Left cardiac atrium (tissue), 4 donors: ENCODE results near the gene AFF2. TPM values are rescaled to one million over a fixed set of nuclear protein-coding genes. Genes with fewer than 3 reads are reported as not detected.

Experiments
- ATAC-seq, 2 donors: fragments of 200-7000 bp; cut with Tn5 transposase; one replicate each; pipeline ENCODE4 v1.9.1; 2020; ENCODE audit warnings: mild to moderate bottlenecking in 2 of 2, moderate library complexity in 2 of 2
- DNase-seq: peaks from one replicate; pipeline ENCODE4 v3.0.0-alpha.2; 2020
- intact Hi-C, 2 donors: fragments of 100-400 bp; cut with DNase I; formaldehyde crosslinking; loops; one replicate each; pipeline versions ENCODE4 v1.14.1 to v1.15.1; 2022 to 2023
- total RNA-seq, 2 donors: library from RNA; stranded (reverse); fragmentation: NEBNext Ultra II Directional; extraction: Animal tissue kit (Norgen Biotek cat#: 25700); gene quantifications; one replicate each; pipeline ENCODE4 v1.2.1, GENCODE V29; 2021
- donor health status: DM: no; HTN: yes; CAD: no.
- donor health status: DM: no; HTN: yes; CAD: no; lungs with severe emphysema.
- donor health status: DM: yes; HTN: yes; CAD: no.
- donor health status: Dilated cardiomyopathy.

AFF2 gene
- total RNA-seq, 2 donors from 2014 or later = 0.80 to 0.81 TPM

DNA sequence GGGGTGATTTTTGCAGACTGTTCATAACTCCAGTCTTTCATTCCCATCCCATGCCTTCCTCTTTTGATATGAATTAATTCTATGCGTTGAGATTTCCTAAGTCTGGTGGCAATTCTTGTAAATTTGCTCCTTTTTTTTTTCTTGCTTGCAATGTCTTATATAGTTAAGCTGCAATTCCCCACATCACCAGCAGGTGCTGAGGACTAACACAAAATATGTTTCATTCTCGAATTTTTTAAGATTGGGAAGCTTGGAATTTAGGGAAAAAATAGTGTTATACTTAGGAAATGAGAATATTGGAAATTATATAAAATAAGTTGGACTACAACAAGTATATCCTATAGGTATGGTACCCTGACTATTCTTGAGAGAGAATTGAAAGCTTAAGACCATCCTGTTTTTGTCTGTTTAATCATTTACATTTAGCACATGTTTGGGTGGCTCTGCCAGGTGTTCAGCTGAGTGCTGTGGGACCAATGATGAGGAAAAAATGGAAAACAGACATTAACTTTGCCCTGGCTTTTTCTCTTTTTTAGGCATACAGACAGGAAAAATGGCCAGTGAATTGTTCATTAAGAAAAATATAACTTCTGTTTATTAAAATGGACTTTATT is 30.2 kb downstream of the AFF2 start:
- DNase-seq (no peak), ATAC-seq (no peak)
- intact Hi-C loops = no loop called here

GRCh38 chrX:148534291-148534690 is 33.9 kb downstream of the AFF2 start:
- no peak for ATAC-seq
- DNase-seq = no peak
- intact Hi-C loops = no loop called here

GRCh38 chrX:148535639-148536038 is 35.2 kb downstream of the AFF2 start:
- DNase-seq (no peak), ATAC-seq (no peak)
- intact Hi-C loops = no loop called here

DNA sequence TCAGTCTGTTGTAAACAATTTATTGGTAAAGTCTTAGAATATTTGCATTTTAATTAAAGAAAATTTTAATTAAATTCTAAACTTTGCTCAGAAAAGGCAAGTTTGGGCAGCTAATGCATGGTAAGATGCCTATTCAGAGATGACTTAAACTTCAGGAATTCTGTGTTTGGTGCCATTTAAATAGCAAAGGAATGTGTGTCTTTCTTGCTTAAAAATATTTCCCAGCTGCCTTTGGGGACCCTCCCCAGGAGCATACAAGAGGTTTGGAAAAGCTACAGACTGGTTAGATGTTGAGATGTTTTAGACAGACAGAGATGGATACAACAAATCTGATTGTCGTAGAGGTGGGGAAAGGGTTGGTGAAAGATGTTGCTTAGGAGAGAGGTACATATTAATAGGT is 36.5 kb downstream of the AFF2 start:
- intact Hi-C loops = no loop called here
- ATAC-seq (no peak), DNase-seq (no peak)

GRCh38 chrX:148537556-148538182 is 37.3 kb downstream of the AFF2 start:
- intact Hi-C loops = no loop called here
- ATAC-seq = no peak
- no peak for DNase-seq

DNA sequence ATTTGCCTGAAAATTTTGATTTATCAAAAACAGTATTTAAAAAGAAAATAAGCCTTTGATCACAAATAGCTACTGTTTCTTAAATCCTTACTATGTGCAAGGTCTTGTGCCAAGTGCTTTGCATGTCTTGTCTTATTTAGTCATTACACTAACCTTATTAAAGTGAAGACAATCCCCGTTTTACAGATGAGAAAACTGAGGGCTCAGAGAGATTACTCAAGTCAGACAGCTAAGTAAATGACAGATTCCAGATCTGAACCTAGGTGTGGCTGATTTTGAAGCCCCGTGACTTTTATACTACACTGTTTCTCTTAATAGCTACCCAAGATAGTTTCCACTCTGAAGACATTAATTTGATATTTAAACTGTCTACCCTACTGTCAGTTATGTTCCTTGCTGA is 38.2 kb downstream of the AFF2 start:
- ATAC-seq (no peak), DNase-seq (no peak)
- intact Hi-C loops = no loop called here

DNA sequence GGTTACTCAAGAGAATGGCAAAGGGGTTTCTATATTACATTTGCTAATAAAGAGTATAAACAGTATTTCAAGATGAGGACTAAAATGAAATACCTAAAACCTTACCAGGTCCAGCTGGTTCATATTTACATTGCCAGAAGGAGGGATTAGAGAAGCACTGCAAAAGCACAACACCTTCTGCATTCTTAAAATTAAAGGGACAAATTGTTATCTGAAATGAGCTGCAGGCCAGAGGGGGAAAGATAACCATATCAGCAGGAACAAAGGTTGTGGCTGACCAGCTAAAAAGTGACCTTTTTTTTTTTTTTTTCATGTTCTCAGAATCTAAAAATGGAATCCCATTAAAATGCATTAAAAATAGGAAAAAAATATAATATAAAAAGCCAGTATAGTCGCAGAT is 39.7 kb downstream of the AFF2 start:
- intact Hi-C loops = no loop called here
- no peak for ATAC-seq
- DNase-seq = no peak

DNA sequence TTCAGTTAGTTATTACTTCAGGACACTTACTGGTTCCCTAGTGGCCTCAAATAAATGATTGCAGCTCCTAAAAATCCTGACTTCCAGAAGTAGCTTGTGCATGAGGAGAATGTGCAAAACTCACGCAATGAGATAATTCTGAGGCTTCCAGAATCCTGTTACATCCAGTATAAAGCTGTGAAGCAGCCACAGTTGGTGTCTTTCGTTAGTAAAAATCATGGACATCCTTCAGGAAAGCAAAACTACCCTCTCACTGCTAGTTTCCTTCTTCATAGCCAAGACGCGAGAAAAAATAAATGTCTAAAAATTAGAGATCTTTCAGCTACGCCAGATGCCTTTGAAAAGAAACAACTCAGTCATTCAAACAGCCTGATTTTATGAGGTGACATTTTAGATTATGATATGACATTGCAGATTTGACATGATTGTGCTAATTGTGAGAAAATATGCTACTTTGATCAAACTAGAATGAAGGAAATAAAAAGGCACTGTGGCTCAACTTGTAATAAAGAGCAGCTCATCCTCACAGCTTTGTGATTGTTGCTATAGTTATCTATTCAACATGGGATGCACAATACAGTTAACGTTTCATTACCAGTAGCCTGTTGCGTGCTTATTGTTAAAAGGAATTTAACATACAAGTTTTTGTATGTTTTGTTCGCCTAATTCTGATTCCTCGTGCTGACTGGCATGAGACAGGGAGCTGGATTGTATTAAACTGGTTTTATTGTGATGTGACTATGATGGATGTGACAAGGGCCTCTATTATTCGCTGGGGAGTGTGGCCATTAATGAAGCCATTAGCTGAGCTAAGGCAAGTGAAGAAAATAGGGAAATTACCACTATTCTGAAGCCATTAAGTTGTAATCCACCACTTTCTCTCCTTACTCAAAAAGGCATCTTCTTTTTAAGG is 40.5 kb downstream of the AFF2 start:
- intact Hi-C loops = no loop called here
- DNase-seq (no peak), ATAC-seq (no peak)

- intact Hi-C loops = no loop called here
- ATAC-seq (no peak), DNase-seq (no peak)
Observed at GRCh38 chrX:148541584-148541940, 41.1 kb downstream of the AFF2 start.

DNA sequence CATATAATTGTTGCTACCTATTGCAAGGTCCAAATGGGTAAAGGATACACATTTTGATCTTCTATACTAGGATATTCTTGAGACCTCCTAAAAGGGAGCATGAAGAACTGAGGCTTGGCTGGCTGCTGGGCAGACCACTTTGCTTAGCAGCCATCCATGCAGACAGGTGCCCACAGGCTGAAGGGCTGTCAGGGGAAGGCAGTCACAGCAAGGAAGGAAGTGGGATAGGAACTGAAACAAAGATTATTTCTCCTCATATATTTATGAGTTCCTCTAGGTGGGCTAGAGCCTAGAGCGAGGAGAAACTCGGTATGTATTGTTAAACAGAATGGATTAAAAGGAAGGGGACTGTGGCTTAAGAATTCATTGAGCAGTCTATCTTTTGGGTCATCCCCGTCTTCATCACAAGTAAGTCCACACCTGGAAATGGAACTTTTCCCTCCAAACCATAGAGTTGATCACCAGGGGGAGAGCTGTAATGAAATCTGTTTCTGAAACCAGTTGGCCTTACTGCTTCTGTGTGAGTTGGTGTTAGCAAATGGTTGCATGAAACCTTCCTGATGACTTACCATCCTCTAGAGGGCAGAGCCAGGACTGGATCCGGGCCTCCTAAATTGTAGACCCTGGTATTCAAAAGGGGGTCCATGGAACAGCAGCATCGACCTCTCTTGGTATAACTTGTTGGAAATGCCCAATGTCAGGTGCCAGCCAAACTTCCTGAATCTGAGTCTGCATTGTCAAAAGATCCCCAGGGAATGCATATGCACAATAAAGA is 42.3 kb downstream of the AFF2 start:
- DNase-seq (no peak), ATAC-seq (no peak)
- intact Hi-C loops = no loop called here

DNA sequence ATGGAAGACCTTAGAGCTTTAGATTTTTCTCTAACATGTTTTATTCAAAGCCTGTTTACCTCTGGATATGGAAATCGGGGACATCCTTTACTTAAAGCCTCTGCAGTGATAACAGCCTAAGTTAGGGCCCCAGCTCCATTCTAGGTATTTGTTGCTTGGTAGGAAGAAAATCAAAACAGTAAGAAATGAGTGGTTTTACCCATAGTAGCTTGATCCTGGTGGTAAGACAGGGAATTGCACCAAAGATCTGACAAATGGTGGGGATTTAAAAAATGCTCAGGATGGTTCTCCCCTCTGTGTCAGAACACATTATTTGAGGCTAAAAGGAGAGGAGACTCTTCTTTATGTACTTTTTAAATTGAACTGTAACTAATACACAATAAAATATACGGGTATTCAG is 52.4 kb downstream of the AFF2 start:
- intact Hi-C loops = no loop called here
- DNase-seq = no peak
- no peak for ATAC-seq

DNA sequence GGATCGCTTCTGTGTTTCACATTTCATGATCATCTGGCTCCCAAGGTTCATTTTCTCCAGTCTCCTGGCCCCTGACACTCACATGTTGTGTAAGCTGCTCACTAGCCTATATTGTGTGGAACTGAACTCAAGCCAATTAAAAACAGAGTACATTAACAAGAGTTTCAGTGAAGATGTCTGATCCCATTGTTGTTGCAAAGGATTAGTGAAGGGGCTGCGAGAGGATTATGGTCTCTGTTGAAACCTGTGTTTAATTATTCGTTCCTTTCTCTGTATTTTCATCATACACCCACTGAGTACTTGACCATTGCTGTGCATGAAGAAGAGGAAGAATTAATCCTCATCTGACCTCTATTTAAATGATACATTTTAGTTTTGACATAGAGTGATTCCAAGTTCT is 54.7 kb downstream of the AFF2 start:
- DNase-seq (no peak), ATAC-seq (no peak)
- intact Hi-C loops = no loop called here

DNA sequence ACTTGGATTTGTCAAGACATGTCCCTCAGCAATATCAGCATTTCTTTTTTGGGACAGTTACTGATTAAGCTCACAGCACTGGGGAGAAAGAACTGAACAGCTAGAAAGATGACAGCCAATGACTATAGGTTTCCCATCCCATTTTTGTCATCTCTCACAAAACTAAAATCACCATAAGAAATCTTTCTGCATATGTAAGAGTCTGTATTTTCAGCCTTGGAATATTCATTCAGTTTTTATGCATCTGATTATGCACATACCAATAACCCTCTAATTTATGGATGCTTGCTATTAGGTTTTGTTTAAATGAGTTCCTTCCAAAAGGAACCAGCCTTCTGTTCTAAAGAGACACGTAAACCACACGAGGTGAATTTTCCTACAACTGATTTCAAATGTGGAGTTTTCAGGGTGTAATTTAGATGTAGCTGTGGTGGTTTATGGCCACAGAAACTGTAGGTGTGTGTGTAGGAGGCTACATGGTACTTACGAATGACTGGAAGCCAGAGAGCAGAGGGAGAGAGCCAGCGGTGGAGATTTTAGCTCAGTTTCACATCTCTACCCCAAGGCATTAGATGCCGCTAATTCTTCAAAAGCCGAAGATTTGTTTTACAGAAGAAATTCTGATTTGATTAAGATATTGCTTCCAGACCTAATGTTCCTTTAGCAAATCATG is 55.3 kb downstream of the AFF2 start:
- no peak for ATAC-seq
- no peak for DNase-seq
- intact Hi-C loops = no loop called here

GRCh38 chrX:148556498-148556897 is 56.1 kb downstream of the AFF2 start:
- intact Hi-C loops = no loop called here
- ATAC-seq (no peak), DNase-seq (no peak)

- intact Hi-C loops = no loop called here
- DNase-seq (no peak), ATAC-seq (no peak)
Observed at GRCh38 chrX:148562846-148563245, 62.4 kb downstream of the AFF2 start.

DNA sequence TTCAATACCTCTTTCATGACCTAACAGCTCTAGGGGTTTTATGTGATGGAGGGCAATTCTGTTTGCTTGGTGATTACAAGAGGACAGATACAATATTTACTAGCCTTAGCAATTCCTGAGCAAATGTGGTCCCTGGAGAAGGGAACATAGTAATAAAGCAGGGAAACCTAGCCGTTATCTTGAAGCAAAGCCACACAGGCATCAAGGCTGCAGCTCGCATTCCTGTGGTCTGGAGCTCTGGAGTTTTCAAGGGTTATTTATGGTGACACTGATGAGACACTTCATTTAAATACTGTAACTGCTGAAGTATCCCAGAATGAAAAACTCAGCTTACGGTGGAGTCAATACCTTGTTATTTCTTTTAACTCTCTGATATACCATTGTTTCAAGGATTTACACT is 66.8 kb downstream of the AFF2 start:
- DNase-seq = no peak
- peak in 1 of 2 donors; percentile 32 for ATAC-seq
- intact Hi-C loops = no loop called here

DNA sequence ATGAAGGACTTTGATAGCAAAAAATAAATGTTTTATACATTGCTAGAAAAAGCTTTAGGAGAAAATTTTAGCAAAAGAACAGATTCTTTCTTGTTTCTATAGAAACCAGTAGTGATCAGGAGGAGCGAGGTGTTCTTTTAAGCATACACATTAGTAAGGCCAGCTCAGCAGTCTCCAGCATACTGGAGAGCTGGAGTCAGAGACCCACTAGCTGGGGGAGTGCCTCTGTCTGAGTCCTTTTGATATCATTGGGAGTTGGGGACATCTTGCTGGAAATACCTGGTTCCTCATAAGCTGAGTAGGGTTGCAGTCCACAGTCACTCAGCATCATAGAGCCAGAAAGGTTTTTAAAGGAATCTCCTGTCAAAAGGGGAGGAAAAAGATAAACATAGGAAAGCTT is 67.4 kb downstream of the AFF2 start:
- ATAC-seq = no peak
- no peak for DNase-seq
- intact Hi-C loops = no loop called here

GRCh38 chrX:148568763-148569162 is 68.3 kb downstream of the AFF2 start:
- DNase-seq (no peak), ATAC-seq (no peak)
- intact Hi-C loops = no loop called here

DNA sequence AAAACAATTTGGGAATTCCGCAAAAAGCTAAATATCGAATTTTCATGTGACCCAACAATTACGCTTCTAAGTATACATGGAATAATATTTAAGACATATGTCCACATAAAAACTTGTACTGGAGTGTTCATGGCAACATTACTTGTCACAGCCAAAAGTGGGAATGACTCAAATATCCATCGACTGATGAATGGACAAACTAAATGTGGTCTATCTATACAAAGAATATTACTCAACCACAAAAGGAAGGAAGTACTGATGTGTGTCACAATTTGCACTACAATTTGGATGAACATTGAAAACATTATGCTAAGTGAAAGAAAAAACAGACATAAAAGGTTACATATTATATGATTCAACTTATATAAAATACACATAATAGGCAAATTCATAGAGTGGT is 71.9 kb downstream of the AFF2 start:
- intact Hi-C loops = no loop called here
- no peak for DNase-seq
- ATAC-seq = no peak
